Glutamatergic neuron (in vitro differentiated cells): ENCODE data around the gene CTTNBP2. TPM values are rescaled to one million over a fixed set of nuclear protein-coding genes. Genes with fewer than 3 reads are reported as not detected.
A peak's percentile ranks its signal among the peaks of the same experiment; 100 is the strongest.

Experiments
- DNase-seq: peaks from one replicate; pipeline ENCODE4 v3.0.0; 2022
- H3K27ac Mint-ChIP-seq: one replicate; pipeline ENCODE4 v1.8.0; 2020; ENCODE audit warnings: mild to moderate bottlenecking, mixed read lengths, inconsistent platforms; ENCODE audit not compliant: unreplicated experiment
- H3K27me3 Mint-ChIP-seq: one replicate; pipeline ENCODE4 v1.8.0; 2020; ENCODE audit warnings: mild to moderate bottlenecking, moderate library complexity, mixed read lengths, inconsistent platforms; ENCODE audit not compliant: unreplicated experiment
- H3K36me3 Mint-ChIP-seq: one replicate; pipeline ENCODE4 v1.8.0; 2020; ENCODE audit warnings: mild to moderate bottlenecking, mixed read lengths, inconsistent platforms; ENCODE audit not compliant: unreplicated experiment
- H3K4me1 Mint-ChIP-seq: one replicate; pipeline ENCODE4 v1.8.0; 2020; ENCODE audit warnings: mild to moderate bottlenecking, low read depth, mixed read lengths, inconsistent platforms; ENCODE audit not compliant: unreplicated experiment
- H3K4me3 Mint-ChIP-seq: one replicate; pipeline ENCODE4 v1.8.0; 2020; ENCODE audit warnings: mild to moderate bottlenecking, mixed read lengths, inconsistent platforms; ENCODE audit not compliant: unreplicated experiment
- H3K9me3 Mint-ChIP-seq: one replicate; pipeline ENCODE4 v1.8.0; 2020; ENCODE audit warnings: mild to moderate bottlenecking, moderate library complexity, mixed read lengths, inconsistent platforms; ENCODE audit not compliant: unreplicated experiment
- CTCF ChIP-seq: fragments of 200-600 bp; sonication (generic); IDR thresholded peaks from one replicate; pipeline ENCODE4 v1.5.0; 2021; ENCODE audit not compliant: partially characterized antibody, unreplicated experiment
- long read RNA-seq: library from polyadenylated mRNA; unstranded; transcript quantifications from one replicate; pipeline ENCODE4 v2.0.0, GENCODE V29; 2020; ENCODE audit not compliant: unreplicated experiment
- total RNA-seq: library from RNA; stranded (reverse); fragmentation: NEBNext Ultra II Directional; extraction: Animal tissue kit (Norgen Biotek cat#: 25700); gene quantifications from one replicate; pipeline ENCODE4 v1.2.1, GENCODE V29; 2021; ENCODE audit not compliant: unreplicated experiment

The CTTNBP2 gene
- total RNA-seq = 22.2 TPM
- long read RNA-seq, partial matches to known transcripts = 3 of 5 reads
- long read RNA-seq, other reads (novel, unspliced or antisense) = 2 of 5 reads

GRCh38 chr7:117873310-117874190, at the start of gene CTTNBP2:
CTTNBP2 (minus strand) TSS chr7:117873441; CDS start chr7:117873415, 26 bp downstream.
- peak; percentile 81 for DNase-seq
- Mint-ChIP-seq H3K27ac (peak within 1 kb of the TSS; percentile 80), H3K4me3 (peak within 1 kb of the TSS; percentile 97), H3K27me3 (peaks cover 17% of the 10 kb centered on the region), H3K36me3 (no peaks in the 10 kb centered on the region), H3K9me3 (peaks cover 17% of the 10 kb centered on the region), H3K4me1 (peaks cover 28% of the 10 kb centered on the region)
- TF ChIP-seq CTCF = no peak

- H3K9me3 Mint-ChIP-seq = peaks cover 2% of the 10 kb centered on the region
- no peak for TF ChIP-seq CTCF
- DNase-seq = no peak
- H3K36me3 Mint-ChIP-seq = no peaks in the 10 kb centered on the region
- no peaks in the 10 kb centered on the region for H3K4me1 Mint-ChIP-seq
- no peak overlapping the region for H3K4me3 Mint-ChIP-seq
- no peaks in the 10 kb centered on the region for H3K27me3 Mint-ChIP-seq
- H3K27ac Mint-ChIP-seq = no peak overlapping the region
These were observed 43.1 kb upstream of the CTTNBP2 start for GRCh38 chr7:117916309-117916708.

- DNase-seq = no peak
- H3K4me3 Mint-ChIP-seq = no peak overlapping the region
- H3K36me3 Mint-ChIP-seq = no peaks in the 10 kb centered on the region
- H3K4me1 Mint-ChIP-seq = no peaks in the 10 kb centered on the region
- H3K9me3 Mint-ChIP-seq = peaks cover 2% of the 10 kb centered on the region
- H3K27ac Mint-ChIP-seq = no peak overlapping the region
- H3K27me3 Mint-ChIP-seq = no peaks in the 10 kb centered on the region
- no peak for TF ChIP-seq CTCF
These were observed 39.2 kb upstream of the CTTNBP2 start for GRCh38 chr7:117912421-117912820.

- H3K9me3 Mint-ChIP-seq = no peaks in the 10 kb centered on the region
- no peaks in the 10 kb centered on the region for H3K36me3 Mint-ChIP-seq
- H3K27me3 Mint-ChIP-seq = no peaks in the 10 kb centered on the region
- TF ChIP-seq CTCF = no peak
- DNase-seq = no peak
- no peak overlapping the region for H3K27ac Mint-ChIP-seq
- no peak overlapping the region for H3K4me3 Mint-ChIP-seq
- no peaks in the 10 kb centered on the region for H3K4me1 Mint-ChIP-seq
These were observed 35.0 kb upstream of the CTTNBP2 start for GRCh38 chr7:117908031-117908795.
